ENCODE data around the gene SLC16A8.

GRCh38 chr22:38086942-38087341 lies 3.0 kb upstream of the SLC16A8 start:
- TF ChIP-seq CTCF (IDR thresholded peaks at IDR 0.05), result no peak
- no peak for TF ChIP-seq POLR2A (IDR thresholded peaks at IDR 0.05; ENCODE audit: low read depth)

Data from esophagus muscularis mucosa (tissue), 3 donors.